Bronchial epithelial cell (primary cell): ENCODE data around the gene OGFOD3. TPM values are rescaled to one million over a fixed set of nuclear protein-coding genes. Genes with fewer than 3 reads are reported as not detected.
A peak's percentile ranks its signal among the peaks of the same experiment; 100 is the strongest.

Source experiments
- DNase-seq: peaks from one replicate; pipeline ENCODE4 v3.0.0-alpha.2; 2010; ENCODE audit warnings: low read depth
- FAIRE-seq: peaks from 2 replicates; lab custom pipeline; 2011; peaks lifted over from hg19 to GRCh38; lab: Jason Lieb, UNC
- H3K27me3 ChIP-seq: 2 replicates; pipeline ENCODE4 v1.5.1; 2011; ENCODE audit warnings: low read length; ENCODE audit not compliant: control insufficient read depth, insufficient read depth
- H3K36me3 ChIP-seq: 2 replicates; pipeline ENCODE4 v1.5.1; 2011; ENCODE audit warnings: low read length; ENCODE audit not compliant: control insufficient read depth, insufficient read depth
- H3K4me3 ChIP-seq: 2 replicates; pipeline ENCODE4 v1.5.1; 2011; ENCODE audit warnings: mild to moderate bottlenecking, low read depth, low read length, control low read depth
- total RNA-seq: library from RNA; depleted of rRNA; stranded (reverse); fragments of >200 nt; gene quantifications from 2 replicates; pipeline ENCODE4 v1.2.1, GENCODE V29; 2014
- TF ChIP-seq, protein P1 (sequence below): IDR thresholded peaks from 2 replicates; pipeline ENCODE4 v1.5.1; 2011; ENCODE audit warnings: mild to moderate bottlenecking, moderate library complexity, low read length, control low read depth, inconsistent platforms; ENCODE audit not compliant: insufficient read depth, severe bottlenecking

The OGFOD3 gene
- total RNA-seq, 1 donor from 2014 or later, result 25.0 TPM

DNA sequence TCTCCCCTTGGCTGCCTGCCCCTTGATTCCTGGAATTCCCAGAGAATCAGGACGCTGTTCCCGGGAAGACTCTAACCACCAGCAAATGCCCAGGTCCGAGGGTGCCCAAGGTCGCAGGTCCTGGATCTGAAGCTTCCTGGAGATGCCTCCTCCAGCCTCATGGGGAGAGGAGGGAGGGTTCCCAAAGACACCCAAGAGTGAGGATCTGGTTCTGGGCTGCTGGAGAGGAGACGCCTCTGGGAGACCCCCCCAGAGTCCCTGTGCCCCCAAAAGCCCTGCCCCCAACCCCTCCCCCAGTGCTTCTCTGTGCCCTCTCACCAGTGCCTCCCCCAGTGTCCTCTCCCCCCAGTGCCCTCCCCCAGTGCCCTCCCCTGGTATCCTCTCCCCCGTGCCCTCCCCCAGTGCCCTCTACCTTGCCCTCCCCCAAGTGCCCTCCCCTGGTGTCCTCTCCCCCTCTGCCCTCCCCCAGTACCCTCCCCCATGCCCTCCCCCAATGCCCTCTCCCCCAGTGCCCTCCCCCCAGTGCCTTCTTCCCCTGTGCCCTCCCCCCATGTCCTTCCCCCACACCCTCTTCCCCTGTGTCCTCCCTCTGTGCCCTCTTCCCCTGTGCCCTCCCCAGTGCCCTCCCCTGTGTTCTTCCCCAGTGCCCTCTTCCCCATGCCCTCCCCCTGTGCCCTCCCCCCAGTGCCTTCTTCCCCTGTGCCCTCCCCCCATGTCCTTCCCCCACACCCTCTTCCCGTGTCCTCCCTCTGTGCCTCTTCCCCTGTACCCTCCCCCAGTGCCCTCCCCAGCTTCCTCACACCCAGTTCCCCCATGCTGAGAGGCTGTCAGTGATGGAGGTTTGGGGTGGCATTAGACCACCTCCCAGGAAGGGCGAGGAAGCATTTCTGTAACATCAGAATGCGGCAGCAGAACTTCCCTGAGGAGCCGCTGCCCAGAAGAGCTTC, 78.5 kb downstream of the OGFOD3 start:
- Histone ChIP-seq H3K36me3 (no peaks in the 10 kb centered on the region), H3K4me3 (peak overlapping the region; percentile 24)
- no peak for DNase-seq

More for the DNA sequence above, 78.5 kb downstream of the OGFOD3 start:
- no peak for FAIRE-seq
- H3K27me3 ChIP-seq, result no peaks in the 10 kb centered on the region
- TF ChIP-seq, protein P1, sequence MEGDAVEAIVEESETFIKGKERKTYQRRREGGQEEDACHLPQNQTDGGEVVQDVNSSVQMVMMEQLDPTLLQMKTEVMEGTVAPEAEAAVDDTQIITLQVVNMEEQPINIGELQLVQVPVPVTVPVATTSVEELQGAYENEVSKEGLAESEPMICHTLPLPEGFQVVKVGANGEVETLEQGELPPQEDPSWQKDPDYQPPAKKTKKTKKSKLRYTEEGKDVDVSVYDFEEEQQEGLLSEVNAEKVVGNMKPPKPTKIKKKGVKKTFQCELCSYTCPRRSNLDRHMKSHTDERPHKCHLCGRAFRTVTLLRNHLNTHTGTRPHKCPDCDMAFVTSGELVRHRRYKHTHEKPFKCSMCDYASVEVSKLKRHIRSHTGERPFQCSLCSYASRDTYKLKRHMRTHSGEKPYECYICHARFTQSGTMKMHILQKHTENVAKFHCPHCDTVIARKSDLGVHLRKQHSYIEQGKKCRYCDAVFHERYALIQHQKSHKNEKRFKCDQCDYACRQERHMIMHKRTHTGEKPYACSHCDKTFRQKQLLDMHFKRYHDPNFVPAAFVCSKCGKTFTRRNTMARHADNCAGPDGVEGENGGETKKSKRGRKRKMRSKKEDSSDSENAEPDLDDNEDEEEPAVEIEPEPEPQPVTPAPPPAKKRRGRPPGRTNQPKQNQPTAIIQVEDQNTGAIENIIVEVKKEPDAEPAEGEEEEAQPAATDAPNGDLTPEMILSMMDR, result no peak

Other genes starting within 250 kb of the OGFOD3 start
- gene CCDC57, start 205.7 kb downstream of the OGFOD3 start, total RNA-seq, result 8.1 and 10.8 TPM in 2 replicates
- gene SLC16A3, start 189.5 kb downstream of the OGFOD3 start, total RNA-seq, result 162 and 205 TPM in 2 replicates
- gene CSNK1D, start 144.9 kb downstream of the OGFOD3 start, total RNA-seq, result 64.9 and 72.4 TPM in 2 replicates
- gene CD7, start 101.0 kb downstream of the OGFOD3 start, total RNA-seq, result not detected in 2 replicates
- 1.3 and 3.7 TPM in 2 replicates for gene SECTM1, start 84.8 kb downstream of the OGFOD3 start, total RNA-seq
- gene TEX19, start 59.3 kb downstream of the OGFOD3 start, total RNA-seq, result not detected in 2 replicates
- not detected in 2 replicates for gene UTS2R, start 46.8 kb downstream of the OGFOD3 start, total RNA-seq
- 8.2 and 9.7 TPM in 2 replicates for gene HEXD, start 239 bp downstream of the OGFOD3 start, total RNA-seq
- gene CYBC1, start 32.2 kb upstream of the OGFOD3 start, total RNA-seq, result 31.3 and 33.8 TPM in 2 replicates
- gene NARF, start 40.2 kb upstream of the OGFOD3 start, total RNA-seq, result 40.0 and 40.1 TPM in 2 replicates
- gene FOXK2, start 101.1 kb upstream of the OGFOD3 start, total RNA-seq, result 38.8 and 44.0 TPM in 2 replicates
- gene WDR45B, start 229.9 kb upstream of the OGFOD3 start, total RNA-seq, result 90.8 and 94.7 TPM in 2 replicates